ENCODE data around the gene VWC2L. TPM values are rescaled to one million over a fixed set of nuclear protein-coding genes. Genes with fewer than 3 reads are reported as not detected.

VWC2L gene
- polyA plus RNA-seq, 2 donors: not detected

GRCh38 chr2:214451516-214452275 lies 40.8 kb downstream of the VWC2L start:
- H3K9me3 ChIP-seq (ENCODE audit: control insufficient read depth in 2 of 2, insufficient read depth in 1 of 2, low read depth in 1 of 2, low read length in 1 of 2): no peaks in the 10 kb centered on the region
- H3K27ac ChIP-seq (ENCODE audit: low read depth in 2 of 2, low read length in 1 of 2): no peak overlapping the region
- no peaks in the 10 kb centered on the region for H3K27me3 ChIP-seq (ENCODE audit: control insufficient read depth in 1 of 2, insufficient read depth in 2 of 2, low read length in 2 of 2)
- WGBS, 2 donors: 55 to 58% methylated on average over 2 of the region's 2 CpGs
- H3K4me3 ChIP-seq (ENCODE audit: low read depth in 1 of 2, low read length in 2 of 2): no peak overlapping the region
- no peaks in the 10 kb centered on the region for H3K4me1 ChIP-seq (ENCODE audit: control insufficient read depth in 2 of 2, insufficient read depth in 2 of 2, low read length in 1 of 2)
- no peaks in the 10 kb centered on the region for H3K36me3 ChIP-seq (ENCODE audit: control insufficient read depth in 2 of 2, insufficient read depth in 2 of 2, low read length in 1 of 2)

GRCh38 chr2:214465363-214466146 lies 54.7 kb downstream of the VWC2L start:
- Histone ChIP-seq H3K4me1 (ENCODE audit: control insufficient read depth in 2 of 2, insufficient read depth in 2 of 2, low read length in 1 of 2) (no peaks in the 10 kb centered on the region), H3K36me3 (ENCODE audit: control insufficient read depth in 2 of 2, insufficient read depth in 2 of 2, low read length in 1 of 2) (no peaks in the 10 kb centered on the region), H3K4me3 (ENCODE audit: low read depth in 1 of 2, low read length in 2 of 2) (no peak overlapping the region), H3K9me3 (ENCODE audit: control insufficient read depth in 2 of 2, insufficient read depth in 1 of 2, low read depth in 1 of 2, low read length in 1 of 2) (no peaks in the 10 kb centered on the region), H3K27me3 (ENCODE audit: control insufficient read depth in 1 of 2, insufficient read depth in 2 of 2, low read length in 2 of 2) (no peaks in the 10 kb centered on the region), H3K27ac (ENCODE audit: low read depth in 2 of 2, low read length in 1 of 2) (no peak overlapping the region)
- WGBS, 2 donors: 74 to 76% methylated on average over 3 of the region's 3 CpGs

- Histone ChIP-seq H3K4me1 (ENCODE audit: control insufficient read depth in 2 of 2, insufficient read depth in 2 of 2, low read length in 1 of 2) (no peaks in the 10 kb centered on the region), H3K36me3 (ENCODE audit: control insufficient read depth in 2 of 2, insufficient read depth in 2 of 2, low read length in 1 of 2) (no peaks in the 10 kb centered on the region), H3K27ac (ENCODE audit: low read depth in 2 of 2, low read length in 1 of 2) (no peak overlapping the region), H3K9me3 (ENCODE audit: control insufficient read depth in 2 of 2, insufficient read depth in 1 of 2, low read depth in 1 of 2, low read length in 1 of 2) (no peaks in the 10 kb centered on the region), H3K27me3 (ENCODE audit: control insufficient read depth in 1 of 2, insufficient read depth in 2 of 2, low read length in 2 of 2) (no peaks in the 10 kb centered on the region), H3K4me3 (ENCODE audit: low read depth in 1 of 2, low read length in 2 of 2) (no peak overlapping the region)
- 89% methylated on average over 3 of the region's 3 CpGs for WGBS, 2 donors
These were observed 58.9 kb downstream of the VWC2L start for GRCh38 chr2:214469728-214470127.

- Histone ChIP-seq H3K27me3 (ENCODE audit: control insufficient read depth in 1 of 2, insufficient read depth in 2 of 2, low read length in 2 of 2) (no peaks in the 10 kb centered on the region), H3K4me3 (ENCODE audit: low read depth in 1 of 2, low read length in 2 of 2) (no peak overlapping the region), H3K27ac (ENCODE audit: low read depth in 2 of 2, low read length in 1 of 2) (no peak overlapping the region), H3K9me3 (ENCODE audit: control insufficient read depth in 2 of 2, insufficient read depth in 1 of 2, low read depth in 1 of 2, low read length in 1 of 2) (no peaks in the 10 kb centered on the region), H3K36me3 (ENCODE audit: control insufficient read depth in 2 of 2, insufficient read depth in 2 of 2, low read length in 1 of 2) (no peaks in the 10 kb centered on the region), H3K4me1 (ENCODE audit: control insufficient read depth in 2 of 2, insufficient read depth in 2 of 2, low read length in 1 of 2) (no peaks in the 10 kb centered on the region)
- 78 to 79% methylated on average over 1 of the region's 1 CpG for WGBS, 2 donors
These were observed 60.5 kb downstream of the VWC2L start for GRCh38 chr2:214471382-214471781.

GRCh38 chr2:214471990-214472389 lies 61.1 kb downstream of the VWC2L start:
- Histone ChIP-seq H3K27ac (ENCODE audit: low read depth in 2 of 2, low read length in 1 of 2) (no peak overlapping the region), H3K4me3 (ENCODE audit: low read depth in 1 of 2, low read length in 2 of 2) (no peak overlapping the region)
- 91 to 95% methylated on average over 1 of the region's 1 CpG for WGBS, 2 donors

GRCh38 chr2:214477305-214477704 lies 66.5 kb downstream of the VWC2L start:
- H3K27me3 ChIP-seq (ENCODE audit: control insufficient read depth in 1 of 2, insufficient read depth in 2 of 2, low read length in 2 of 2): no peaks in the 10 kb centered on the region
- WGBS, 2 donors: 62 to 73% methylated on average over 2 of the region's 2 CpGs
- no peak overlapping the region for H3K27ac ChIP-seq (ENCODE audit: low read depth in 2 of 2, low read length in 1 of 2)
- no peaks in the 10 kb centered on the region for H3K4me1 ChIP-seq (ENCODE audit: control insufficient read depth in 2 of 2, insufficient read depth in 2 of 2, low read length in 1 of 2)
- H3K36me3 ChIP-seq (ENCODE audit: control insufficient read depth in 2 of 2, insufficient read depth in 2 of 2, low read length in 1 of 2): no peaks in the 10 kb centered on the region
- no peaks in the 10 kb centered on the region for H3K9me3 ChIP-seq (ENCODE audit: control insufficient read depth in 2 of 2, insufficient read depth in 1 of 2, low read depth in 1 of 2, low read length in 1 of 2)
- no peak overlapping the region for H3K4me3 ChIP-seq (ENCODE audit: low read depth in 1 of 2, low read length in 2 of 2)

More at GRCh38 chr2:214471990-214472389, 61.1 kb downstream of the VWC2L start:
- Histone ChIP-seq H3K9me3 (ENCODE audit: control insufficient read depth in 2 of 2, insufficient read depth in 1 of 2, low read depth in 1 of 2, low read length in 1 of 2) (no peaks in the 10 kb centered on the region), H3K36me3 (ENCODE audit: control insufficient read depth in 2 of 2, insufficient read depth in 2 of 2, low read length in 1 of 2) (no peaks in the 10 kb centered on the region), H3K4me1 (ENCODE audit: control insufficient read depth in 2 of 2, insufficient read depth in 2 of 2, low read length in 1 of 2) (no peaks in the 10 kb centered on the region), H3K27me3 (ENCODE audit: control insufficient read depth in 1 of 2, insufficient read depth in 2 of 2, low read length in 2 of 2) (no peaks in the 10 kb centered on the region)

- Histone ChIP-seq H3K27ac (ENCODE audit: low read depth in 2 of 2, low read length in 1 of 2) (no peak overlapping the region), H3K4me3 (ENCODE audit: low read depth in 1 of 2, low read length in 2 of 2) (no peak overlapping the region), H3K4me1 (ENCODE audit: control insufficient read depth in 2 of 2, insufficient read depth in 2 of 2, low read length in 1 of 2) (no peaks in the 10 kb centered on the region), H3K9me3 (ENCODE audit: control insufficient read depth in 2 of 2, insufficient read depth in 1 of 2, low read depth in 1 of 2, low read length in 1 of 2) (no peaks in the 10 kb centered on the region), H3K27me3 (ENCODE audit: control insufficient read depth in 1 of 2, insufficient read depth in 2 of 2, low read length in 2 of 2) (no peaks in the 10 kb centered on the region), H3K36me3 (ENCODE audit: control insufficient read depth in 2 of 2, insufficient read depth in 2 of 2, low read length in 1 of 2) (no peaks in the 10 kb centered on the region)
- 8 to 18% methylated on average over 1 of the region's 1 CpG for WGBS, 2 donors
These were observed 70.3 kb downstream of the VWC2L start for GRCh38 chr2:214481204-214481603.

GRCh38 chr2:214482728-214483127 lies 71.9 kb downstream of the VWC2L start:
- no peaks in the 10 kb centered on the region for H3K9me3 ChIP-seq (ENCODE audit: control insufficient read depth in 2 of 2, insufficient read depth in 1 of 2, low read depth in 1 of 2, low read length in 1 of 2)
- no peaks in the 10 kb centered on the region for H3K4me1 ChIP-seq (ENCODE audit: control insufficient read depth in 2 of 2, insufficient read depth in 2 of 2, low read length in 1 of 2)
- H3K27ac ChIP-seq (ENCODE audit: low read depth in 2 of 2, low read length in 1 of 2): no peak overlapping the region
- H3K4me3 ChIP-seq (ENCODE audit: low read depth in 1 of 2, low read length in 2 of 2): no peak overlapping the region
- no peaks in the 10 kb centered on the region for H3K27me3 ChIP-seq (ENCODE audit: control insufficient read depth in 1 of 2, insufficient read depth in 2 of 2, low read length in 2 of 2)
- 82 to 86% methylated on average over 2 of the region's 2 CpGs for WGBS, 2 donors
- no peaks in the 10 kb centered on the region for H3K36me3 ChIP-seq (ENCODE audit: control insufficient read depth in 2 of 2, insufficient read depth in 2 of 2, low read length in 1 of 2)

- H3K9me3 ChIP-seq (ENCODE audit: control insufficient read depth in 2 of 2, insufficient read depth in 1 of 2, low read depth in 1 of 2, low read length in 1 of 2): no peaks in the 10 kb centered on the region
- H3K27ac ChIP-seq (ENCODE audit: low read depth in 2 of 2, low read length in 1 of 2): no peak overlapping the region
- no peaks in the 10 kb centered on the region for H3K36me3 ChIP-seq (ENCODE audit: control insufficient read depth in 2 of 2, insufficient read depth in 2 of 2, low read length in 1 of 2)
- H3K4me3 ChIP-seq (ENCODE audit: low read depth in 1 of 2, low read length in 2 of 2): no peak overlapping the region
- WGBS, 2 donors: 78 to 82% methylated on average over 3 of the region's 3 CpGs
- H3K4me1 ChIP-seq (ENCODE audit: control insufficient read depth in 2 of 2, insufficient read depth in 2 of 2, low read length in 1 of 2): no peaks in the 10 kb centered on the region
- no peaks in the 10 kb centered on the region for H3K27me3 ChIP-seq (ENCODE audit: control insufficient read depth in 1 of 2, insufficient read depth in 2 of 2, low read length in 2 of 2)
These were observed 73.4 kb downstream of the VWC2L start for GRCh38 chr2:214484239-214484638.
